HCT116 (cell line): ENCODE results near the gene CAVIN1. TPM values are rescaled to one million over a fixed set of nuclear protein-coding genes. Genes with fewer than 3 reads are reported as not detected.

Source experiments
- ATAC-seq: fragments of 200-7000 bp; cut with Tn5 transposase; 2 replicates; pipeline ENCODE4 v1.9.1; 2020; ENCODE audit warnings: mild to moderate bottlenecking, moderate library complexity
- BruUV-seq: library from RNA; stranded (reverse); fragments of 400-500 nt; replicated peaks from 2 replicates; lab custom pipeline; 2021; lab: Mats Ljungman, UMichigan
- CTCF ChIA-PET: fragments of 300-600 bp; sonication (Branson Sonifier 250); formaldehyde crosslinking; loops from one replicate; lab custom pipeline; 2021; ENCODE audit warnings: antibody characterized with exemption; lab: Charles Lee
- POLR2A ChIA-PET: fragments of 300-600, 350-600 bp; sonication (Branson Sonifier 250); formaldehyde crosslinking; loops from one replicate; lab custom pipeline; 2021; ENCODE audit warnings: antibody characterized with exemption; lab: Charles Lee
- RAD21 ChIA-PET, 2 experiments: fragments of 300-600 bp; sonication (Branson Sonifier 250); formaldehyde crosslinking; loops; one replicate each; lab custom pipeline; 2023; ENCODE audit warnings: low total read pairs in 2 of 2; ENCODE audit not compliant: uncharacterized antibody in 2 of 2, unreplicated experiment in 2 of 2, low non-redundant PET in 1 of 2; lab: Charles Lee
- DNase-seq: peaks from one replicate; pipeline ENCODE4 v3.0.0-alpha.2; 2010; ENCODE audit warnings: low read depth, low spot score
- H2AFZ ChIP-seq: fragments of 200-600 bp; shearing (Covaris generic), sonication (generic); 2 replicates; pipeline ENCODE4 v1.6.1; 2017; ENCODE audit warnings: low read depth, mixed run types, mixed read lengths, antibody characterized with exemption, low read length; ENCODE audit not compliant: poor library complexity, severe bottlenecking
- H3K27ac ChIP-seq: 2 replicates; pipeline ENCODE4 v1.5.1; 2012; ENCODE audit warnings: low read depth, low read length
- H3K27me3 ChIP-seq: fragments of 200-600 bp; sonication (generic); 2 replicates; pipeline ENCODE4 v1.6.1; 2016; ENCODE audit warnings: mixed run types, low read length, mixed read lengths; ENCODE audit not compliant: insufficient read depth
- H3K36me3 ChIP-seq, 2 experiments: fragments of 200-500 bp in 1 of 2; fragments of 200-600 bp in 1 of 2; sonication (Bioruptor generic) in 1 of 2; sonication (generic) in 1 of 2; 2 replicates each; pipeline versions ENCODE4 v1.5.1 to v1.6.1; 2014 to 2016; ENCODE audit warnings: low read length in 2 of 2, inconsistent platforms in 1 of 2, mixed read lengths in 1 of 2, mixed run types in 1 of 2; ENCODE audit not compliant: insufficient read depth in 2 of 2, control insufficient read depth in 1 of 2
- H3K4me1 ChIP-seq, 2 experiments: fragments of 200-600 bp in 1 of 2; sonication (generic) in 1 of 2; 2 replicates each; pipeline versions ENCODE4 v1.5.1 to v1.6.1; 2012 to 2017; ENCODE audit warnings: low read length in 2 of 2, inconsistent platforms in 1 of 2, mild to moderate bottlenecking in 1 of 2, mixed read lengths in 1 of 2, mixed run types in 1 of 2, moderate library complexity in 1 of 2; ENCODE audit not compliant: insufficient read depth in 2 of 2, control insufficient read depth in 1 of 2
- H3K4me2 ChIP-seq: fragments of 200-600 bp; sonication (generic); 2 replicates; pipeline ENCODE4 v1.6.1; 2017; ENCODE audit warnings: mixed run types, low read length, mixed read lengths
- H3K4me3 ChIP-seq, 2 experiments: fragments of 200-600 bp in 1 of 2; sonication (generic) in 1 of 2; replicated peaks in 1 of 2; 2 replicates each; pipeline ENCODE4 v1.5.1; 2011 to 2016; ENCODE audit warnings: low read length in 2 of 2, control low read depth in 1 of 2, low read depth in 1 of 2, mild to moderate bottlenecking in 1 of 2, mixed read lengths in 1 of 2, mixed run types in 1 of 2
- H3K79me2 ChIP-seq: fragments of 200-600 bp; sonication (generic); 2 replicates; pipeline ENCODE4 v1.6.1; 2017; ENCODE audit warnings: mild to moderate bottlenecking, mixed run types, low read length, moderate library complexity, mixed read lengths; ENCODE audit not compliant: insufficient read depth
- H3K9ac ChIP-seq: fragments of 200-600 bp; sonication (generic); 2 replicates; pipeline ENCODE4 v1.6.1; 2016; ENCODE audit warnings: low read length, mixed read lengths
- H3K9me2 ChIP-seq: fragments of 200-600 bp; sonication (generic), shearing (Covaris generic); 2 replicates; pipeline ENCODE4 v1.6.1; 2017; ENCODE audit warnings: mixed run types, mild to moderate bottlenecking, moderate library complexity; ENCODE audit not compliant: insufficient read depth
- H3K9me3 ChIP-seq, 2 experiments: fragments of 200-500 bp in 1 of 2; fragments of 200-600 bp in 1 of 2; sonication (Bioruptor generic) in 1 of 2; sonication (generic) in 1 of 2; 2 replicates each; pipeline ENCODE4 v1.6.1; 2014 to 2017; ENCODE audit warnings: low read length in 2 of 2, mixed read lengths in 2 of 2, inconsistent platforms in 1 of 2, low read depth in 1 of 2, mild to moderate bottlenecking in 1 of 2, mixed run types in 1 of 2, moderate library complexity in 1 of 2; ENCODE audit not compliant: control insufficient read depth in 1 of 2, insufficient read depth in 1 of 2
- H4K20me1 ChIP-seq: fragments of 200-600 bp; sonication (generic), shearing (Covaris generic); 2 replicates; pipeline ENCODE4 v1.6.1; 2017; ENCODE audit warnings: mixed run types, mild to moderate bottlenecking, moderate library complexity; ENCODE audit not compliant: insufficient read depth
- CEBPB ChIP-seq: IDR thresholded peaks from 2 replicates; pipeline ENCODE4 v1.6.1; 2012; ENCODE audit warnings: low read depth
- EGR1 ChIP-seq: IDR thresholded peaks from 2 replicates; pipeline ENCODE4 v1.6.1; 2012; ENCODE audit warnings: low read depth
- ELF1 ChIP-seq: IDR thresholded peaks from 2 replicates; pipeline ENCODE4 v1.6.1; 2012; ENCODE audit warnings: low read depth, borderline replicate concordance
- EZH2 ChIP-seq: fragments of 200-600 bp; sonication (generic); IDR thresholded peaks from 2 replicates; pipeline ENCODE4 v1.6.1; 2017; ENCODE audit warnings: antibody characterized with exemption, mixed run types
- EZH2phosphoT487 ChIP-seq: fragments of 200-600 bp; IDR thresholded peaks from 2 replicates; pipeline ENCODE4 v1.6.1; 2018; ENCODE audit warnings: antibody characterized with exemption, borderline replicate concordance
- SIN3A ChIP-seq: IDR thresholded peaks from 2 replicates; pipeline ENCODE4 v1.6.1; 2012; ENCODE audit warnings: low read depth
- SRF ChIP-seq: IDR thresholded peaks from 2 replicates; pipeline ENCODE4 v1.6.1; 2012; ENCODE audit warnings: low read depth
- TCF7L2 ChIP-seq: IDR thresholded peaks from 2 replicates; pipeline ENCODE4 v1.7.0; 2011; ENCODE audit warnings: borderline replicate concordance, inconsistent platforms; ENCODE audit not compliant: insufficient read depth, insufficient read length; ENCODE audit errors: extremely low read depth
- intact Hi-C: fragments of 100-400 bp; cut with micrococcal nuclease; formaldehyde crosslinking; loops from 2 replicates; pipeline ENCODE4 v1.10.0; 2022
- total RNA-seq: library from RNA; stranded (reverse); gene quantifications from one replicate; pipeline ENCODE4 v1.2.1, GENCODE V29; 2021; ENCODE audit not compliant: unreplicated experiment

CAVIN1 gene
- total RNA-seq, 1 experiment from 2014 or later: 79.7 TPM

GRCh38 chr17:42423766-42424165 lies 710 bp upstream of the CAVIN1 start:
- H3K27ac ChIP-seq: peak overlapping the region; percentile 99; the same call in 1 of the 2 replicates

GRCh38 chr17:42422412-42422957 lies 571 bp downstream of the CAVIN1 start:
- CTCF ChIA-PET: interaction anchor here (0.6 to 1.6 kb wide), 8 partner anchors 9 to 95 kb away, joined by 3 to 9 read pairs (median 4); no protein-coding TSS in a partner anchor
- Histone ChIP-seq H3K36me3 (peaks cover 0 to 3% of the 10 kb centered on the region in 2 experiments; a peak in 1 of 4 replicates), H3K4me2 (peak overlapping the region; percentile 97), H2AFZ (no peak overlapping the region), H3K27me3 (no peaks in the 10 kb centered on the region), H4K20me1 (peaks cover 7% of the 10 kb centered on the region; the same call in 1 of the 2 replicates), H3K9ac (peak overlapping the region; percentile 89), H3K4me1 (peaks cover 27 to 57% of the 10 kb centered on the region in 2 experiments), H3K9me3 (no peaks in the 10 kb centered on the region), H3K79me2 (peaks cover 55% of the 10 kb centered on the region), H3K9me2 (no peaks in the 10 kb centered on the region), H3K27ac (peak overlapping the region; percentile 99), H3K4me3 (peak overlapping the region; percentile 90 to 94)
- POLR2A ChIA-PET: interaction anchor here (1.0 to 5.6 kb wide), 11 partner anchors 8 to 425 kb away, joined by 3 to 88 read pairs (median 6); partner anchors contain the start of genes NAGLU and STAT3
- DNase-seq (no peak), ATAC-seq (peak; percentile 57)
- RAD21 ChIA-PET: interaction anchor here (1.4 to 1.6 kb wide), 2 partner anchors 13 to 105 kb away, joined by 5 to 7 read pairs; no protein-coding TSS in a partner anchor
- TSS peak; percentile 82 for BruUV-seq
- intact Hi-C loops: loop anchor here (2.0 kb wide), 1 partner anchor 14 kb away; no protein-coding TSS in a partner anchor
- peak; percentile 80 for TF ChIP-seq TCF7L2
- no peak for TF ChIP-seq SIN3A

More at GRCh38 chr17:42423766-42424165, 710 bp upstream of the CAVIN1 start:
- DNase-seq (no peak), ATAC-seq (no peak)
- CTCF ChIA-PET: interaction anchor here (1.0 to 1.6 kb wide), 5 partner anchors 15 to 103 kb away, joined by 3 to 9 read pairs (median 4); no protein-coding TSS in a partner anchor
- Histone ChIP-seq H3K79me2 (peaks cover 42% of the 10 kb centered on the region), H3K27me3 (no peaks in the 10 kb centered on the region), H3K9ac (peak overlapping the region; percentile 89), H3K9me2 (no peaks in the 10 kb centered on the region), H3K4me2 (peak overlapping the region; percentile 97), H3K4me3 (peak overlapping the region; percentile 90 to 94), H3K4me1 (peaks cover 36 to 69% of the 10 kb centered on the region in 2 experiments), H2AFZ (peak overlapping the region; percentile 72), H3K36me3 (no peaks in the 10 kb centered on the region; a peak in 1 of 4 replicates), H3K9me3 (no peaks in the 10 kb centered on the region), H4K20me1 (peaks cover 7% of the 10 kb centered on the region; the same call in 1 of the 2 replicates)
- intact Hi-C loops: loop anchor here (2.0 kb wide), 1 partner anchor 15 kb away; no protein-coding TSS in a partner anchor
- BruUV-seq: TSS peak; percentile 81
- TF ChIP-seq ELF1 (no peak), SRF (no peak), EGR1 (no peak), EZH2phosphoT487 (no peak), EZH2 (no peak), CEBPB (no peak)
- POLR2A ChIA-PET: interaction anchor here (0.6 to 5.6 kb wide), 16 partner anchors 9 to 426 kb away, joined by 3 to 88 read pairs (median 4); partner anchors contain the start of genes NAGLU, NKIRAS2 and STAT3
- RAD21 ChIA-PET: interaction anchor here (0.8 to 1.6 kb wide), 3 partner anchors 14 to 104 kb away, joined by 3 to 7 read pairs (median 5); no protein-coding TSS in a partner anchor
